Activated CD8-positive, alpha-beta memory T cell treated with anti-CD3 and anti-CD28 coated beads for 48 hours (primary cell): ENCODE results near the gene YAF2.

Experiments
- DNase-seq, 3 experiments: peaks; one replicate each; pipeline ENCODE4 v3.0.0-alpha.2; 2020; ENCODE audit warnings: low read depth in 2 of 3, low spot score in 2 of 3

The YAF2 gene

GRCh38 chr12:42238240-42239140 lies at the start of gene YAF2:
Gene YAF2, minus strand, starts transcription at chr12:42238248. Its CDS starts 68 bp downstream, at chr12:42238180.
- DNase-seq = peak; percentile 52 to 72 (median 60)

GRCh38 chr12:42286741-42287140 lies 48.7 kb upstream of the YAF2 start:
- no peak for DNase-seq

GRCh38 chr12:42285431-42285830 lies 47.4 kb upstream of the YAF2 start:
- DNase-seq = no peak

GRCh38 chr12:42284876-42285275 lies 46.8 kb upstream of the YAF2 start:
- DNase-seq = no peak

GRCh38 chr12:42284157-42284556 lies 46.1 kb upstream of the YAF2 start:
- DNase-seq = no peak

GRCh38 chr12:42283739-42284138 lies 45.7 kb upstream of the YAF2 start:
- DNase-seq = no peak

- DNase-seq = no peak
Measured at GRCh38 chr12:42282294-42282693, 44.2 kb upstream of the YAF2 start.

GRCh38 chr12:42281844-42282243 lies 43.8 kb upstream of the YAF2 start:
- no peak for DNase-seq

- DNase-seq = no peak
Measured at GRCh38 chr12:42281278-42281677, 43.2 kb upstream of the YAF2 start.

GRCh38 chr12:42278128-42278510 lies 40.1 kb upstream of the YAF2 start:
- DNase-seq = no peak

- no peak for DNase-seq
Measured at GRCh38 chr12:42277396-42278127, 39.5 kb upstream of the YAF2 start.

GRCh38 chr12:42275499-42275898 lies 37.5 kb upstream of the YAF2 start:
- DNase-seq = no peak

- no peak for DNase-seq
Measured at GRCh38 chr12:42273706-42274105, 35.7 kb upstream of the YAF2 start.

- no peak for DNase-seq
Measured at GRCh38 chr12:42270596-42270995, 32.5 kb upstream of the YAF2 start.

- no peak for DNase-seq
Measured at GRCh38 chr12:42267413-42268190, 29.6 kb upstream of the YAF2 start.

- no peak for DNase-seq
Measured at GRCh38 chr12:42266579-42267230, 28.7 kb upstream of the YAF2 start.

- DNase-seq = no peak
Measured at GRCh38 chr12:42262271-42262670, 24.2 kb upstream of the YAF2 start.

GRCh38 chr12:42261708-42262107 lies 23.7 kb upstream of the YAF2 start:
- DNase-seq = no peak

GRCh38 chr12:42260518-42260917 lies 22.5 kb upstream of the YAF2 start:
- DNase-seq = no peak

GRCh38 chr12:42259699-42260098 lies 21.7 kb upstream of the YAF2 start:
- no peak for DNase-seq

GRCh38 chr12:42255866-42256261 lies 17.8 kb upstream of the YAF2 start:
- no peak for DNase-seq
